SK-N-SH (cell line): ENCODE measurements around the gene LBR. TPM values are rescaled to one million over a fixed set of nuclear protein-coding genes. Genes with fewer than 3 reads are reported as not detected.

Experiments
- CTCF ChIA-PET: fragments of 300-600, 350-600 bp; formaldehyde crosslinking; extraction: SDS; loops from one replicate; lab custom pipeline; 2021; lab: Yijun Ruan, JAX
- POLR2A ChIA-PET: fragments of 350-600 bp; sonication (Branson Sonifier 250); formaldehyde crosslinking; extraction: SDS; loops from one replicate; lab custom pipeline; 2020; ENCODE audit warnings: antibody characterized with exemption, inconsistent platforms; lab: Yijun Ruan, JAX
- DNase-seq: peaks from one replicate; pipeline ENCODE4 v3.0.0; 2012
- H2AFZ ChIP-seq: fragments of 200-600 bp; sonication (generic); 2 replicates; pipeline ENCODE4 v1.8.1; 2016; ENCODE audit warnings: antibody characterized with exemption, mild to moderate bottlenecking, low read depth
- H3F3A ChIP-seq: fragments of 200-600 bp; sonication (generic); replicated peaks from 2 replicates; pipeline ENCODE3; 2016; ENCODE audit warnings: antibody characterized with exemption, mild to moderate bottlenecking; ENCODE audit not compliant: insufficient read depth
- H3K27ac ChIP-seq, 2 experiments: fragments of 200-500 bp in 1 of 2; fragments of 200-600 bp in 1 of 2; sonication (Bioruptor generic) in 1 of 2; sonication (generic), shearing (Covaris generic) in 1 of 2; 2 replicates each; pipeline versions ENCODE4 v1.5.1 to v1.6.1; 2014 to 2016; ENCODE audit warnings: low read depth in 2 of 2, inconsistent platforms in 1 of 2, low read length in 1 of 2, mild to moderate bottlenecking in 1 of 2, mixed read lengths in 1 of 2
- H3K27me3 ChIP-seq: fragments of 200-600 bp; sonication (generic), shearing (Covaris generic); 2 replicates; pipeline ENCODE4 v1.6.1; 2016; ENCODE audit warnings: mixed run types; ENCODE audit not compliant: insufficient read depth
- H3K36me3 ChIP-seq, 2 experiments: fragments of 200-500 bp in 1 of 2; fragments of 200-600 bp in 1 of 2; sonication (Bioruptor generic) in 1 of 2; sonication (generic) in 1 of 2; replicated peaks in 1 of 2; 2 replicates each; pipeline versions ENCODE3 to v1.5.1; 2014 to 2016; ENCODE audit warnings: low read length in 1 of 2, mild to moderate bottlenecking in 1 of 2; ENCODE audit not compliant: insufficient read depth in 2 of 2, control insufficient read depth in 1 of 2
- H3K4me1 ChIP-seq, 2 experiments: fragments of 200-500 bp in 1 of 2; fragments of 200-600 bp in 1 of 2; sonication (Bioruptor generic) in 1 of 2; sonication (generic), shearing (Covaris generic) in 1 of 2; 2 replicates each; pipeline versions ENCODE4 v1.5.1 to v1.6.1; 2014 to 2016; ENCODE audit warnings: low read depth in 1 of 2, low read length in 1 of 2, mixed run types in 1 of 2; ENCODE audit not compliant: insufficient read depth in 2 of 2, control insufficient read depth in 1 of 2
- H3K4me2 ChIP-seq: fragments of 200-600 bp; sonication (generic), shearing (Covaris generic); 2 replicates; pipeline ENCODE4 v1.6.1; 2017; ENCODE audit warnings: mixed run types
- H3K4me3 ChIP-seq, 2 experiments: fragments of 200-500 bp in 1 of 2; fragments of 200-600 bp in 1 of 2; sonication (Bioruptor generic) in 1 of 2; sonication (generic), shearing (Covaris generic) in 1 of 2; 2 replicates each; pipeline versions ENCODE4 v1.5.1 to v1.8.1; 2014 to 2016; ENCODE audit warnings: low read depth in 2 of 2, inconsistent platforms in 1 of 2, low read length in 1 of 2, mild to moderate bottlenecking in 1 of 2, mixed read lengths in 1 of 2, moderate library complexity in 1 of 2
- H3K79me2 ChIP-seq: fragments of 200-600 bp; sonication (generic); 2 replicates; pipeline ENCODE4 v1.8.1; 2017; ENCODE audit warnings: mild to moderate bottlenecking; ENCODE audit not compliant: insufficient read depth
- H3K9ac ChIP-seq: fragments of 200-600 bp; sonication (generic); 2 replicates; pipeline ENCODE4 v1.6.1; 2017; ENCODE audit warnings: mixed run types
- H3K9me2 ChIP-seq: fragments of 200-600 bp; sonication (generic); 2 replicates; pipeline ENCODE4 v1.6.1; 2017; ENCODE audit warnings: mixed run types
- H3K9me3 ChIP-seq: fragments of 200-600 bp; sonication (generic); 2 replicates; pipeline ENCODE4 v1.6.1; 2017; ENCODE audit warnings: mixed run types, mild to moderate bottlenecking, moderate library complexity
- H4K20me1 ChIP-seq: fragments of 200-600 bp; sonication (generic); 2 replicates; pipeline ENCODE4 v1.6.1; 2017; ENCODE audit warnings: mild to moderate bottlenecking, mixed run types; ENCODE audit not compliant: insufficient read depth
- CHD2 ChIP-seq: fragments of 150-350 bp; IDR thresholded peaks from 2 replicates; pipeline ENCODE4 v1.6.1; 2018; ENCODE audit warnings: low read length; ENCODE audit not compliant: partially characterized antibody
- EP300 ChIP-seq, 2 experiments: IDR thresholded peaks; 2 replicates each; pipeline versions ENCODE4 v1.4.0 to v1.6.1; 2012; ENCODE audit warnings: borderline replicate concordance in 1 of 2, low read depth in 1 of 2, low read length in 1 of 2
- EZH2phosphoT487 ChIP-seq: fragments of 200-600 bp; sonication (generic); IDR thresholded peaks from 2 replicates; pipeline ENCODE4 v1.6.1; 2017; ENCODE audit warnings: low read depth, mixed run types, mild to moderate bottlenecking, antibody characterized with exemption, moderate library complexity, borderline replicate concordance
- FOSL2 ChIP-seq: IDR thresholded peaks from 2 replicates; pipeline ENCODE4 v1.4.0; 2012; ENCODE audit warnings: low read depth, mild to moderate bottlenecking, moderate library complexity, borderline replicate concordance
- FOXJ3 ChIP-seq: sonication (generic); formaldehyde crosslinking; IDR thresholded peaks from 2 replicates; pipeline ENCODE4 v1.5.1; 2020; ENCODE audit warnings: mild to moderate bottlenecking, missing genetic modification reagents
- FOXM1 ChIP-seq: IDR thresholded peaks from 2 replicates; pipeline ENCODE4 v1.4.0; 2012; ENCODE audit warnings: low read depth, mild to moderate bottlenecking
- GABPA ChIP-seq: IDR thresholded peaks from 2 replicates; pipeline ENCODE4 v1.4.0; 2012; ENCODE audit warnings: low read depth, mild to moderate bottlenecking
- GATA2 ChIP-seq: sonication (generic); formaldehyde crosslinking; IDR thresholded peaks from 2 replicates; pipeline ENCODE4 v1.5.0; 2020; ENCODE audit warnings: mild to moderate bottlenecking, missing genetic modification reagents
- JUND ChIP-seq: IDR thresholded peaks from 2 replicates; pipeline ENCODE4 v1.4.0; 2012
- MAX ChIP-seq: IDR thresholded peaks from 2 replicates; pipeline ENCODE4 v1.4.0; 2012; ENCODE audit warnings: low read depth
- MXI1 ChIP-seq: IDR thresholded peaks from 2 replicates; pipeline ENCODE4 v1.6.1; 2012; ENCODE audit warnings: mild to moderate bottlenecking, low read depth, low read length, improper control_type of control experiment
- NRF1 ChIP-seq: IDR thresholded peaks from 2 replicates; pipeline ENCODE4 v1.6.1; 2012; ENCODE audit warnings: low read depth, mild to moderate bottlenecking, low read length
- POLR2AphosphoS5 ChIP-seq: IDR thresholded peaks from 2 replicates; pipeline ENCODE4 v1.6.1; 2012; ENCODE audit warnings: low read depth, low read length
- RCOR1 ChIP-seq: fragments of 150-350 bp; IDR thresholded peaks from 2 replicates; pipeline ENCODE4 v1.6.1; 2017; ENCODE audit warnings: antibody characterized with exemption, low read length
- REST ChIP-seq: IDR thresholded peaks from 2 replicates; pipeline ENCODE4 v1.6.1; 2012; ENCODE audit warnings: mild to moderate bottlenecking, low read depth, low read length, moderate library complexity
- RFX5 ChIP-seq: IDR thresholded peaks from 2 replicates; pipeline ENCODE4 v1.6.1; 2012; ENCODE audit warnings: mild to moderate bottlenecking, improper control_type of control experiment, low read length
- RXRA ChIP-seq: IDR thresholded peaks from 2 replicates; pipeline ENCODE4 v1.4.0; 2012; ENCODE audit warnings: low read depth, mild to moderate bottlenecking, borderline replicate concordance
- SIN3A ChIP-seq: IDR thresholded peaks from 2 replicates; pipeline ENCODE4 v1.6.1; 2012; ENCODE audit warnings: low read depth, mild to moderate bottlenecking, low read length, moderate library complexity, borderline replicate concordance
- SMC3 ChIP-seq: IDR thresholded peaks from 2 replicates; pipeline ENCODE4 v1.6.1; 2012; ENCODE audit warnings: low read depth, low read length, improper control_type of control experiment
- TCF12 ChIP-seq: IDR thresholded peaks from 2 replicates; pipeline ENCODE4 v1.4.0; 2012
- TEAD4 ChIP-seq: IDR thresholded peaks from 2 replicates; pipeline ENCODE4 v1.4.0; 2012; ENCODE audit warnings: mild to moderate bottlenecking, borderline replicate concordance; ENCODE audit not compliant: insufficient read depth
- USF2 ChIP-seq: fragments of 150-350 bp; IDR thresholded peaks from 2 replicates; pipeline ENCODE4 v1.6.1; 2017; ENCODE audit warnings: antibody characterized with exemption, low read length, low read depth, borderline replicate concordance
- whole genome bisulfite sequencing: methylation state at CpG from one replicate; pipeline ENCODE4 v1.1.6; 2017; ENCODE audit warnings: low lambda C conversion rate; 5-methylcytosine and 5-hydroxymethylcytosine counted together
- polyA plus RNA-seq, 3 experiments: library from polyadenylated mRNA; depleted of rRNA; stranded (reverse); fragments of >200 nt; gene quantifications; 2 replicates each; pipeline ENCODE4 v1.2.3, GENCODE V29; 2012
- TF ChIP-seq, protein P1 (sequence below): fragments of 150-350 bp; IDR thresholded peaks from 2 replicates; pipeline ENCODE4 v1.6.1; 2016; ENCODE audit warnings: mild to moderate bottlenecking, low read depth, low read length

LBR gene
- polyA plus RNA-seq, 1 of the 3 experiments (the other 2 are of a cell fraction) = 10.6 TPM

DNA sequence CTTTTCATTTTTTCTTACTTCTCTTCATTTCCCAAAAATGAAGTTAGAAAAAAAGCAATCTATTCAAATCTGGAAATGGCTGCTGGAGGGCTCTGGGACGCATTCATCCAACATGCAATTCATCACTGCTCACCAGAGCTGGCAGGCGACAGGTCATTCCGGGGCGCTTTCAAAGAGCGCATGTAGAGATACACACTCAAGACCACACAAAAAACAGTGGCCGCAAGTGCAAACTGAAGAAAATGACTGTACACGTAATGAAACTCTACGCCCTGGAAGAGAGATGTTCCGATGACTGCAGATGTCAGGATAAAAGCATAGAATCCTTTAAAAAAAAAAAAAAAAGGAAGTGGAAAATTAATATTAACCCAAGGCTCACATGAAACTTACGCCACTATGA is 15.5 kb downstream of the LBR start:
- POLR2A ChIA-PET = no interaction called here
- DNase-seq = no peak
- H3K27ac ChIP-seq = no peak overlapping the region
- CTCF ChIA-PET = no interaction called here
- TF ChIP-seq RXRA (no peak), POLR2AphosphoS5 (no peak), FOXM1 (no peak), NRF1 (no peak), EP300 (IDR thresholded peaks at IDR 0.05; ENCODE audit: borderline replicate concordance in 1 of 2, low read depth in 1 of 2, low read length in 1 of 2) (no peak), EZH2phosphoT487 (no peak), FOSL2 (no peak), TEAD4 (no peak), MAX (no peak), GABPA (no peak), CHD2 (no peak), RCOR1 (no peak), SMC3 (no peak), USF2 (no peak)
- TF ChIP-seq, protein P1, sequence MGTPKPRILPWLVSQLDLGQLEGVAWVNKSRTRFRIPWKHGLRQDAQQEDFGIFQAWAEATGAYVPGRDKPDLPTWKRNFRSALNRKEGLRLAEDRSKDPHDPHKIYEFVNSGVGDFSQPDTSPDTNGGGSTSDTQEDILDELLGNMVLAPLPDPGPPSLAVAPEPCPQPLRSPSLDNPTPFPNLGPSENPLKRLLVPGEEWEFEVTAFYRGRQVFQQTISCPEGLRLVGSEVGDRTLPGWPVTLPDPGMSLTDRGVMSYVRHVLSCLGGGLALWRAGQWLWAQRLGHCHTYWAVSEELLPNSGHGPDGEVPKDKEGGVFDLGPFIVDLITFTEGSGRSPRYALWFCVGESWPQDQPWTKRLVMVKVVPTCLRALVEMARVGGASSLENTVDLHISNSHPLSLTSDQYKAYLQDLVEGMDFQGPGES = no peak
- H3K4me2 ChIP-seq = no peak overlapping the region
- no peaks in the 10 kb centered on the region for H3K9me3 ChIP-seq
- 0 out of 2 replicates have a peak, but pooled peaks cover 3% of the 10 kb centered on the region for H3K79me2 ChIP-seq
- H3K9me2 ChIP-seq = no peaks in the 10 kb centered on the region
- H3K4me1 ChIP-seq = peaks cover 0 to 4% of the 10 kb centered on the region in 2 experiments; a peak in 2 of 4 replicates
- no peaks in the 10 kb centered on the region for H3F3A ChIP-seq
- no peak overlapping the region for H2AFZ ChIP-seq
- no peak overlapping the region for H3K4me3 ChIP-seq
- H4K20me1 ChIP-seq = no peaks in the 10 kb centered on the region
- peaks cover 60 to 83% of the 10 kb centered on the region in 2 experiments for H3K36me3 ChIP-seq
- H3K9ac ChIP-seq = no peak overlapping the region
- no peaks in the 10 kb centered on the region for H3K27me3 ChIP-seq
- 95% methylated on average over 10 of the region's 10 CpGs for WGBS

DNA sequence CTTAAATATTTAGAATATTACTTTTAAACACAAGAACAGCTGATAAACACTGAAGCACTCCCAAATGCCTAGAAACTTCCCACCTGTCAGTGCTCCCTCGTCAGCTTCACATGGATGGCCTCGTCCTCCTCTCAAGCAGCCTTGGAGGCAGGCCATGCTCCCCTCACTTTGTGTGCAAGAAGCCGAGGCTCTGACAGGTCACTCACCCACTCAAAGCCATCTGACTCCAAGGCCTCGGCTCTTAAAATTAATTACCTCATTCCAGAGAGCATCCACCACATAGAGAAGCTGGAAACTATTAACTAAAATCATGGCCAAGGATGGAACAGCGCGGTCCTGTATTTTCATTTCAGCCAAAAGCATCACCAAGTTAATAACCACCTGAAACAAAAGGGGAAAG is 17.8 kb downstream of the LBR start:
- Histone ChIP-seq H3F3A (no peaks in the 10 kb centered on the region), H3K4me3 (no peak overlapping the region), H3K4me1 (peaks cover 0 to 8% of the 10 kb centered on the region in 2 experiments; a peak in 1 of 4 replicates), H3K9me3 (no peaks in the 10 kb centered on the region), H3K9me2 (no peaks in the 10 kb centered on the region), H3K27ac (no peak overlapping the region), H3K4me2 (no peak overlapping the region), H3K79me2 (no peaks in the 10 kb centered on the region), H3K9ac (no peak overlapping the region), H2AFZ (no peak overlapping the region), H3K27me3 (no peaks in the 10 kb centered on the region), H3K36me3 (peaks cover 55 to 80% of the 10 kb centered on the region in 2 experiments), H4K20me1 (no peaks in the 10 kb centered on the region)
- no peak for DNase-seq
- CTCF ChIA-PET = interaction anchor here (0.7 kb wide), 1 partner anchor 94 kb away, joined by 3 read pairs; no protein-coding TSS in a partner anchor
- POLR2A ChIA-PET = no interaction called here
- WGBS = 92% methylated on average over 6 of the region's 6 CpGs
- no peak for TF ChIP-seq SIN3A
- TF ChIP-seq RFX5 = no peak
- no peak for TF ChIP-seq MXI1
- no peak for TF ChIP-seq TCF12
- no peak for TF ChIP-seq JUND
- no peak for TF ChIP-seq EP300 (IDR thresholded peaks at IDR 0.05; ENCODE audit: borderline replicate concordance in 1 of 2, low read depth in 1 of 2, low read length in 1 of 2)
- no peak for TF ChIP-seq EZH2phosphoT487
- TF ChIP-seq MAX = no peak
- TF ChIP-seq FOXJ3 (CRISPR knock-in tag) = no peak
- TF ChIP-seq GATA2 = no peak
- TF ChIP-seq REST = no peak
